HFF-Myc (cell line): ENCODE data around the gene CNOT6L.

Source experiments
- DNase-seq: peaks from one replicate; pipeline ENCODE4 v3.0.0-alpha.2; 2011; ENCODE audit warnings: low read depth; ENCODE audit errors: extremely low read depth
- H3K4me3 ChIP-seq: replicated peaks from 2 replicates; pipeline ENCODE4 v1.5.1; 2011; ENCODE audit warnings: low read depth, mild to moderate bottlenecking, control low read depth, low read length
- CTCF ChIP-seq: IDR thresholded peaks from 2 replicates; pipeline ENCODE4 v1.5.1; 2012; ENCODE audit warnings: mild to moderate bottlenecking, low read depth, low read length, control low read depth; ENCODE audit errors: missing control alignments

CNOT6L gene

GRCh38 chr4:77798385-77798784 is 20.8 kb downstream of the CNOT6L start:
- no peak for TF ChIP-seq CTCF
- H3K4me3 ChIP-seq: no peak overlapping the region
- DNase-seq: no peak

GRCh38 chr4:77797239-77797638 is 21.9 kb downstream of the CNOT6L start:
- DNase-seq: no peak
- no peak overlapping the region for H3K4me3 ChIP-seq
- no peak for TF ChIP-seq CTCF

GRCh38 chr4:77795326-77795725 is 23.8 kb downstream of the CNOT6L start:
- DNase-seq: no peak
- no peak overlapping the region for H3K4me3 ChIP-seq
- TF ChIP-seq CTCF: no peak

GRCh38 chr4:77790146-77790545 is 29.0 kb downstream of the CNOT6L start:
- DNase-seq: no peak
- H3K4me3 ChIP-seq: no peak overlapping the region
- TF ChIP-seq CTCF: no peak

- no peak for DNase-seq
- H3K4me3 ChIP-seq: no peak overlapping the region
- TF ChIP-seq CTCF: no peak
Observed at GRCh38 chr4:77788990-77789389, 30.2 kb downstream of the CNOT6L start.

GRCh38 chr4:77787969-77788368 is 31.2 kb downstream of the CNOT6L start:
- no peak for TF ChIP-seq CTCF
- no peak overlapping the region for H3K4me3 ChIP-seq
- no peak for DNase-seq

GRCh38 chr4:77785669-77786068 is 33.5 kb downstream of the CNOT6L start:
- H3K4me3 ChIP-seq: no peak overlapping the region
- no peak for TF ChIP-seq CTCF
- DNase-seq: no peak
